Liver (tissue), 9 donors: ENCODE data around the gene B4GALT1. TPM values are rescaled to one million over a fixed set of nuclear protein-coding genes. Genes with fewer than 3 reads are reported as not detected.

Experiments used
- DNase-seq: peaks from one replicate; pipeline ENCODE4 v3.0.0-alpha.2; 2017; ENCODE audit warnings: low spot score
- H3K27ac ChIP-seq, 2 donors: one replicate each; pipeline ENCODE4 v1.7.0; 2013; ENCODE audit warnings: inconsistent platforms in 2 of 2, low read length in 2 of 2, control low read depth in 1 of 2, low read depth in 1 of 2, mild to moderate bottlenecking in 1 of 2
- H3K27me3 ChIP-seq, 4 donors: one replicate each; pipeline versions ENCODE4 v1.6.1 to v1.7.0; 2013; ENCODE audit warnings: low read length in 3 of 4, inconsistent platforms in 1 of 4, mild to moderate bottlenecking in 1 of 4, moderate library complexity in 1 of 4; ENCODE audit not compliant: control insufficient read depth in 4 of 4, insufficient read depth in 4 of 4
- H3K36me3 ChIP-seq, 4 donors: one replicate each; pipeline versions ENCODE4 v1.6.1 to v1.7.0; 2013; ENCODE audit warnings: low read length in 3 of 4, mild to moderate bottlenecking in 3 of 4, low read depth in 1 of 4, moderate library complexity in 1 of 4; ENCODE audit not compliant: control insufficient read depth in 4 of 4, insufficient read depth in 3 of 4
- H3K4me1 ChIP-seq, 4 donors: one replicate each; pipeline versions ENCODE4 v1.6.1 to v1.7.0; 2013; ENCODE audit warnings: low read length in 3 of 4, mild to moderate bottlenecking in 3 of 4, moderate library complexity in 1 of 4; ENCODE audit not compliant: control insufficient read depth in 4 of 4, insufficient read depth in 4 of 4
- H3K4me3 ChIP-seq, 3 donors: one replicate each; pipeline versions ENCODE4 v1.6.1 to v1.7.0; 2013; ENCODE audit warnings: low read length in 3 of 3, control low read depth in 1 of 3, low read depth in 1 of 3, mild to moderate bottlenecking in 1 of 3
- H3K9ac ChIP-seq, 2 donors: one replicate each; pipeline ENCODE4 v1.7.0; 2013; ENCODE audit warnings: low read length in 2 of 2, mild to moderate bottlenecking in 2 of 2, moderate library complexity in 2 of 2, control low read depth in 1 of 2, low read depth in 1 of 2
- H3K9me3 ChIP-seq, 4 donors: one replicate each; pipeline versions ENCODE4 v1.6.1 to v1.7.0; 2013; ENCODE audit warnings: low read length in 3 of 4; ENCODE audit not compliant: control insufficient read depth in 4 of 4
- ATF3 ChIP-seq: IDR thresholded peaks from 2 replicates; pipeline ENCODE4 v1.6.1; 2016; ENCODE audit warnings: antibody characterized with exemption
- EGR1 ChIP-seq, 2 donors: IDR thresholded peaks; 2 replicates each; pipeline ENCODE4 v1.6.1; 2016 to 2018; ENCODE audit warnings: antibody characterized with exemption in 2 of 2, low read depth in 2 of 2
- FOXA1 ChIP-seq: IDR thresholded peaks from 2 replicates; pipeline ENCODE4 v1.6.1; 2016; ENCODE audit warnings: antibody characterized with exemption
- FOXA2 ChIP-seq: IDR thresholded peaks from 2 replicates; pipeline ENCODE4 v1.6.1; 2016; ENCODE audit warnings: antibody characterized with exemption
- GABPA ChIP-seq, 2 donors: IDR thresholded peaks in 1 of 2; conservative IDR thresholded peaks in 1 of 2; 2 replicates each; pipeline ENCODE4 v1.6.1; 2016; ENCODE audit warnings: antibody characterized with exemption in 2 of 2, mild to moderate bottlenecking in 1 of 2, moderate library complexity in 1 of 2
- HNF4A ChIP-seq, 2 donors: conservative IDR thresholded peaks; 2 replicates each; pipeline ENCODE4 v1.6.1; 2016; ENCODE audit warnings: antibody characterized with exemption in 2 of 2, mild to moderate bottlenecking in 2 of 2
- HNF4G ChIP-seq: IDR thresholded peaks from 2 replicates; pipeline ENCODE4 v1.6.1; 2016; ENCODE audit warnings: antibody characterized with exemption
- JUND ChIP-seq, 2 donors: IDR thresholded peaks; 2 replicates each; pipeline ENCODE4 v1.6.1; 2016; ENCODE audit warnings: antibody characterized with exemption in 2 of 2
- MAX ChIP-seq: IDR thresholded peaks from 2 replicates; pipeline ENCODE4 v1.6.1; 2016; ENCODE audit warnings: antibody characterized with exemption
- NR2F2 ChIP-seq: IDR thresholded peaks from 2 replicates; pipeline ENCODE4 v1.6.1; 2016; ENCODE audit warnings: antibody characterized with exemption
- RAD21 ChIP-seq, 2 donors: IDR thresholded peaks; 2 replicates each; pipeline ENCODE4 v1.6.1; 2016; ENCODE audit warnings: antibody characterized with exemption in 2 of 2, mild to moderate bottlenecking in 2 of 2
- REST ChIP-seq: IDR thresholded peaks from 2 replicates; pipeline ENCODE4 v1.6.1; 2016; ENCODE audit warnings: antibody characterized with exemption, mild to moderate bottlenecking
- RXRA ChIP-seq, 2 donors: IDR thresholded peaks; 2 replicates each; pipeline ENCODE4 v1.6.1; 2017 to 2018; ENCODE audit warnings: antibody characterized with exemption in 2 of 2, mild to moderate bottlenecking in 1 of 2
- SP1 ChIP-seq: IDR thresholded peaks from 2 replicates; pipeline ENCODE4 v1.6.1; 2018; ENCODE audit warnings: antibody characterized with exemption, mild to moderate bottlenecking
- TAF1 ChIP-seq: conservative IDR thresholded peaks from 2 replicates; pipeline ENCODE4 v1.6.1; 2016; ENCODE audit warnings: antibody characterized with exemption, mild to moderate bottlenecking
- YY1 ChIP-seq: IDR thresholded peaks from 2 replicates; pipeline ENCODE4 v1.6.1; 2016; ENCODE audit warnings: antibody characterized with exemption, mild to moderate bottlenecking
- ZBTB33 ChIP-seq: IDR thresholded peaks from 2 replicates; pipeline ENCODE4 v1.6.1; 2016; ENCODE audit warnings: antibody characterized with exemption
- whole genome bisulfite sequencing: extraction: QIAGEN DNeasy Blood & Tissue Kit; methylation state at CpG from one replicate; pipeline ENCODE4 v1.1.7; 2013; 5-methylcytosine and 5-hydroxymethylcytosine counted together
- polyA plus RNA-seq, 2 donors: library from polyadenylated mRNA; stranded (reverse) in 1 of 2; unstranded in 1 of 2; fragments of 200-250 nt in 1 of 2; fragments of >200 nt in 1 of 2; fragmentation: Nextera tagmentation in 1 of 2; extraction: Ambion mirVana in 1 of 2; gene quantifications; one replicate each; pipeline versions ENCODE4 v1.2.1 to v1.2.3, GENCODE V29; 2013 to 2015
- total RNA-seq, 2 donors: library from RNA; depleted of rRNA; stranded (reverse); fragments of >200 nt; gene quantifications; one replicate each; pipeline ENCODE4 v1.2.3, GENCODE V29; 2014
- donor health status: healthy.
- donor health status: healthy.
- donor health status: healthy.
- donor health status: healthy.
- donor health status: healthy.

Gene B4GALT1
- total and polyA plus RNA-seq, 4 donors = 25.9 to 59.8 (median 42.7) TPM

- TF ChIP-seq REST (no peak), HNF4A (conservative IDR thresholded peaks at IDR 0.05) (no peak), RXRA (IDR thresholded peaks at IDR 0.05) (no peak), YY1 (no peak), RAD21 (IDR thresholded peaks at IDR 0.05) (no peak)
Measured at GRCh38 chr9:33099754-33100153, 67.4 kb downstream of the B4GALT1 start (continued).

- WGBS = 90% methylated on average over 3 of the region's 3 CpGs
- H3K4me1 ChIP-seq = no peaks in the 10 kb centered on the region
- no peak for TF ChIP-seq YY1
- no peak for TF ChIP-seq GABPA (IDR thresholded peaks at IDR 0.05 in 1 of 2, conservative IDR thresholded peaks at IDR 0.05 in 1 of 2)
- TF ChIP-seq JUND (IDR thresholded peaks at IDR 0.05) = no peak
- no peak for TF ChIP-seq ATF3
- TF ChIP-seq HNF4G = no peak
- TF ChIP-seq FOXA2 = no peak
- TF ChIP-seq MAX = no peak
- TF ChIP-seq TAF1 = no peak
- no peak for TF ChIP-seq RAD21 (IDR thresholded peaks at IDR 0.05)
- TF ChIP-seq REST = no peak
- no peak for TF ChIP-seq ZBTB33
- no peak for TF ChIP-seq RXRA (IDR thresholded peaks at IDR 0.05)
- no peak for TF ChIP-seq NR2F2
- no peak for TF ChIP-seq EGR1 (IDR thresholded peaks at IDR 0.05; ENCODE audit: low read depth in 2 of 2)
- TF ChIP-seq FOXA1 = no peak
- TF ChIP-seq HNF4A (conservative IDR thresholded peaks at IDR 0.05) = no peak
- no peak for TF ChIP-seq SP1
Measured at GRCh38 chr9:33097192-33097591, 69.9 kb downstream of the B4GALT1 start.

More at GRCh38 chr9:33097192-33097591, 69.9 kb downstream of the B4GALT1 start:
- no peak overlapping the region for H3K9ac ChIP-seq
- H3K27me3 ChIP-seq = no peaks in the 10 kb centered on the region
- no peak for DNase-seq
- no peak overlapping the region for H3K4me3 ChIP-seq
- no peak overlapping the region for H3K27ac ChIP-seq
- no peaks in the 10 kb centered on the region for H3K36me3 ChIP-seq
- no peaks in the 10 kb centered on the region for H3K9me3 ChIP-seq
